Activated T-helper 9 cell treated with anti-CD3 and anti-CD28 coated beads, Interleukin-2, amount 50 U/mL, for 16 hours (primary cell): Measurements from ENCODE around the gene PHKB.
"Not testable (repeated sequence)": the region's sequence is repeated elsewhere in the genome, so short reads cannot be mapped to it uniquely, and the experiment has no call there.

Experiments used
- DNase-seq: peaks from one replicate; pipeline ENCODE4 v3.0.0-alpha.2; 2020; ENCODE audit warnings: low read depth

PHKB gene

DNA sequence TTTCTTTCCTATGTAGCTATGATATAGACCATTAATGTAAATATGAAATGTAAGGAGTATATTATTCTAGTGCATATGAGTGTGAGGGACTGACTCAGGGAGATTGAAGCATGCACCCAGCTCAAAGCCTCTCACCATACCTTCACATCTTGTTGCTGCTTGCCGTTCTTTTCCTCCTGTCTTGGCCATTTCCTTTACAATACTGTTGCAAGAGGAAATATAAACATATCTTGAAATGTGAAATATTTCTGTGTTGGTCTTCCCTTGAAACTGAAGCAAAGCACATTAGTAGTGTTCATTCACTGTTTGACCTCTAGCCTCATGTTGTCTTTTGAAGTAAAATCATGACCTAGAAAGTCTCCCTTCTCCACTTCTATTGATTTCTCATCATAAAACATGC lies 46.6 kb downstream of the PHKB start:
- no peak for DNase-seq

DNA sequence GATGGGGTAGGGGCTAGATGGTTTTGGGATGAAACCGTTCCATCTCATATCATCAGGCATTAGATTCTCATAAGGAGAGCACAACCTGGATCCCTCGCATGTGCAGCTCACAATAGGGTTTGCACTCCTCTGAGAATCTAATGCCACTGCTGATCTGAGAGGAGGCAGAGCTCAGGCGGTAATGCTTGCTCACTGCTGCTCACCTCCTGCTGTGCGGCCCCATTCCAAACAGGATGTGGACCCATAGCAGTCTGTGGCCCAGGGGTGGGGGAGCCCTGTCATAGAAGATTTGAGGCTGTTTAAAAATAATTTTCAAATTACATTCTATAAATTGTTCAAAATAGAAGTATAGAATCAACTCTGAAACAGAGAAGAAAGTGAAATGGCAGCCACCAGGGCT lies 50.8 kb downstream of the PHKB start:
- DNase-seq = no peak

GRCh38 chr16:47519037-47519436 lies 57.9 kb downstream of the PHKB start:
- DNase-seq = no peak

GRCh38 chr16:47519546-47519945 lies 58.4 kb downstream of the PHKB start:
- no peak for DNase-seq

DNA sequence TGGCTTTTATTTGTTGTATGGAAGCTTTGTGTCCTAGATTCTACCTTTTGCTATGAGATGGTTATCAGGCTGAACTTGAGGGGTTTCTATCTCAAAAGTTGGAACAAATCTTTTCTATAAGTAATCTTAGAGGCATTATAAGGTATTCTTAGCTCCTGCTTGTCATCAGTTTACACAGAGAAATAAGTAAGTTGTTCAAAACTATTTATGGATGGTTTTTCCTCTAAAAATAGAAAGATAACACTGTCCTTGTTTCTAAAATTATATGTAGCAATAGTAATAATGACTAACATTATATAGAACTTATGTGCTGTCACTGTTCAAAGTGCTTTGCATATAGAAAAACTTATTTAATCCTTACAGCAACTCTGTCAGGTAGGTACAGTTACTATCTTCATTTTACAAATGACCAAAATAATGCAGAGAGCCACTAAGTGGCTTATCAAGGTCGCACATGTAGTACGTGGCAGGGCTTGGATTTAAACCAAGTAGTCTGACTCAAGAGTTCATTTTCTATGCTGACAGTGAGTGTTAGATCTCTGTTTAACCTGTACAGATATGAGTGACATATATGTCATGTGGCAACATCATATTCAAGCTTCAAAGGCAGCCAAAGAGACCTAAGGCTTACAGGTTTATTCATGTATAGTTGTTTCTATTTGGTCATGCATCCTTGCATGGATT lies 59.0 kb downstream of the PHKB start:
- no peak for DNase-seq

- DNase-seq = no peak
Observed at GRCh38 chr16:47523342-47524006, 62.3 kb downstream of the PHKB start.

DNA sequence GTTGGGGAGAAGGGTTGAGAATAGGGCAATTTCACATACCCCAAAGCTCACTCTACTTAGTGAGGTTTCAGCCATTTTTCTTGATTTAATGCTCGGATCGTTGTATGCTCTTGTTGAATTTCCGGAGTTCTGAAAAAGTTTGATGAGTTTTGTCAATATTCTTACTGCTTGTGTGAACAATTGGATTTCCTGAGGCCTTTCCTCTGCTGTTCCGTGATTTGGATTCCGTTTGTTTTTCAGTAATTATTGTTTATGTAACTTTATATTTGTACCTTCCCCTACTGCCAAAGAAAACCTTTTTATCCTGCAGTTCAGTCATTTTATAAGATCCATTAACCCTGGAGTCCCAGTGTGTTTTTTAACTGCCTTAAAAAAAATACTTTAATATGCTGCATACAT lies 62.9 kb downstream of the PHKB start:
- no peak for DNase-seq

GRCh38 chr16:47528431-47528830 lies 67.3 kb downstream of the PHKB start:
- no peak for DNase-seq

DNA sequence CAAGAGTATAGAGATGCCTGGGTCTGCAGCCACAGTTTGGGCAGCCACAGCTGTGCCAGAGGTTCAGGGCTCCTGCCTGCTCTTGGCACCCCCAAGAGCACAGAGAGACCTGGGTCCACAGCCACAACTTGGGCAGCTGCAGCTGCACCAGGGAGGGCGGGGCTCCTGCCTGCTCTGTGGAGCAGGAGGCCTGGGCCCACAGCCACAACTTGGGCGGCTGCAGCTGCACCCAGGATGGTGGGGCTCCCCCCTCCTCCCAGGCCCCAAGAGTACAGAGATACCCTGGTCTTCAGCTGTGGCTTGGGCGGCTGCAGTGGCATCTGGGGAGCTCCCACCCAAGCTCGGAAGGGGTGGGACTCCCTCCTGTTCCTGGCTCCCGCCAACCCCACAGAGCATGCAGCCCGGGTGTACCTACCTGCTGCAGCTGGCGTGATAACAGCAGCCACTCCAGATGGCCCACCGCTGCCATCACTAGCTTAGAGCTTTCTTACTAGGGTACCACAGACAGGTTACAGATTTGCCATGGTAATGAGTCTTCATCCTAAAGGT lies 72.7 kb downstream of the PHKB start:
- no peak for DNase-seq

DNA sequence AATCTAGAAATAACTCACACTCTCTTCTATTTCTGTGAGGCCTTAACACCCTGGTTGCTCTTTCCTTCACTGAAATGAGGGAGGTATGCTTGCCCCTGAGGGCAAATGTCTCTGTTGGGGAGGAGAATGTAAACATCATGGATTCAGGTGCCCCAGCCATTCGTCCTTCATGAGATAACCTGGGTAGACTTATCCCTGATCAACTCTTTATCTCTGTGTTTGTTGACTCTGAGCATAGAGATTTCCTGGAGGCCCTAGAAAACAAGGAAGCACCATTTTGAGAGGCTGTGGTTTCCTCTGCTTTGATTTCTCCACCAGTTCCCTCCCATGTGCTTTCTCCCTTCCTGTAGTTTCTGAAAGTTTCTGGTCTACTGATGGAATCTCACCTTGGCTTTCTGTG lies 77.3 kb downstream of the PHKB start:
- DNase-seq = no peak

GRCh38 chr16:47539707-47540670 lies 78.9 kb downstream of the PHKB start:
- DNase-seq = not testable (repeated sequence)

- not testable (repeated sequence) for DNase-seq
Observed at GRCh38 chr16:47541135-47541534, 80.0 kb downstream of the PHKB start.

DNA sequence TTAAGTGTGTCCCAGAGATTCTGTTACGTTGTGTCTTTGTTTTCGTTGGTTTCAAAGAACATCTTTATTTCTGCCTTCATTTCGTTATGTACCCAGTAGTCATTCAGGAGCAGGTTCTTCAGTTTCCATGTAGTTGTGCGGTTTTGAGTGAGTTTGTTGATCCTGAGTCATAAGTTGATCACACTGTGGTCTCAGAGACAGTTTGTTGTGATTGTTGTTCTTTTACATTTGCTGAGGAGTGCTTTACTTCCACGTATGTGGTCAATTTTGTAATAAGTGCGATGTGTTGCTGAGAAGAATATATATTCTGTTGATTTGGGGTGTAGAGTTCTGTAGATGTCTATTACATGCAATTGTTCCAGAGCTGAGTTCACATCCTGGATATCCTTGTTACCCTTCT lies 83.1 kb downstream of the PHKB start:
- not testable (repeated sequence) for DNase-seq

- DNase-seq = not testable (repeated sequence)
Observed at GRCh38 chr16:47551185-47551584, 90.1 kb downstream of the PHKB start.

DNA sequence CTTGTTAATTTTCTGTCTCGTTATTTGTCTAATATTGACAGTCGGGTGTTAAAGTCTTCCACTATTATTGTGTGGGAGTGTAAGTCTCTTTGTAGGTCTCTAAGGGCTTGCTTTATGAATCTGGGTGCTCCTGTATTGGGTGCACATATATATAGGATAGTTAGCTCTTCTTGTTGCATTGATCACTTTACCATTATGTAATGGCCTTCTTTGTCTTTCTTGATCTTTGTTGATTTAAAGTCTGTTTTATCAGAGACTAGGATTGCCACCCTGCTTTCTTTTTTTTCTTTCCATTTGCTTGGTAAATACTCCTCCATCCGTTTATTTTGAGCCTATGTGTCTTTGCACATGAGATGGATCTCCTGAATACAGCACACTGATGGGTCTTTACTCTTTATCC lies 90.6 kb downstream of the PHKB start:
- DNase-seq = not testable (repeated sequence)

DNA sequence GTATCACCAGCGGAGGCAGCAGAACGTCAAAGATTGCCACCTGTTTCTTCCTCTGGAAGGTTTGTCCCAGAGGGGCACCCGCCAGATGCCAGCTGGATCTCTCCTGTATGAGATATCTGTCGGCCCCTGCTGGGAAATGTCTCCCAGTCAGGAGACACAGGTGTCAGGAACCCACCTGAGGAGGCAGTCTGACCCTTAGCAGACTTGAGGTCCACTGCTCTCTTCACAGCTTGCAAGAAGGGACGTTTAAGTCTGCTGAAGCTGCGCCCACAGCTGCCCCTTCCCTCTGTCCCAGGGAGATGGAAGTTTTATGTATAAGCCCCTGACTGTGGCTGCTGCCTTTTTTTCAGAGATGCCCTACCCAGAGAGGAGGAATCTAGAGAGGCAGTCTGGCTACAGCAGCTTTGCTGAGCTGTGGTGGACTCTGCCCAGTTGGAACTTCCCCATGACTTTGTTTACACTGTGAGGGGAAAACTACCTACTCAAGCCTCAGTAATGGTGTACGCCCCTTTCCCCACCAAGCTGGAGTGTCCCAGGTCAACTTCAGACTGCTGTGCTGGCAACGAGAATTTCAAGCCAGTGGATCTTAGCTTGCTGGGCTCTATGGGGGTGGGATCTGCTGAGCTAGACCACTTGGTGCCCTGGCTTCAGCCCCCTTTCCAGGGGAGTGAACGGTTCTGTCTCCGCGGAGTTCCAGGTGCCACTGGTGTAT lies 92.9 kb downstream of the PHKB start:
- no peak for DNase-seq

DNA sequence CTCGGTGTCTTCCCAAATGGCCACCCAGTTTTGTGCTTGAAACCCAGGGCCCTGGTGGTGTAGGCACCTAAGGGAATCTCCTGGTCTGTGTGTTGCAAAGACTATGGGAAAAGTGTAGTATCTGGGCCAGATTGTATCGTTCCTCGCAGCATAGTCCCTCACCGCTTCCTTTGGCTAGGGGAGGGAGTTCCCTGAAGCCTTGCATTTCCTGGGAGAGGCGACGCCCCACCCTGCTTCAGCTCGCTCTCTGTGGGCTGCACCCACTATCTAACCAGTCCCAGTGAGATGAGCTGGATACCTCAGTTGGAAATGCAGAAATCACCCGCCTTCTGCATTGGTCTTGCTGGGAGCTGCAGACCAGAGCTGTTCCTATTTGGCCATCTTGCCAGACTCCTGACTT lies 93.5 kb downstream of the PHKB start:
- not testable (repeated sequence) for DNase-seq

DNA sequence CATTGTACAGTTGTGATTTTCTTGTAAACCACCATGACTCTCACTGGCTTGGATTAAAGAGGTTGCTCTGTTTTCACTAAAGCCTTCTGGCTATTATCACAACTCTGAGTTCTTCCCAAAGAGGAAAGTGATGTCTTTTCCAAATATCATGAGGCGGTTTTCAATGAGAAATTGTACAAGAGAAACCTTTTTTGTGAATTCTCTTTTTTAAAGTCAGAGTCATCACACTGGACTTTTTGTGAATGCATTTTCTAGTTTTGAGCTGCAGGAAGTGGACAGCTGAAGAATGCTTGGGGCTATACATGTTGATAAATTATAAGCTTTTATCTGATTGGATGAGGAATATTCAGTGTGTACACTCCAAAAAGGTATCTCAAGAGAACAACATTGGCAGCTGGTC lies 100.2 kb downstream of the PHKB start:
- DNase-seq = no peak

- DNase-seq = no peak
Observed at GRCh38 chr16:47562366-47562765, 101.2 kb downstream of the PHKB start.

DNA sequence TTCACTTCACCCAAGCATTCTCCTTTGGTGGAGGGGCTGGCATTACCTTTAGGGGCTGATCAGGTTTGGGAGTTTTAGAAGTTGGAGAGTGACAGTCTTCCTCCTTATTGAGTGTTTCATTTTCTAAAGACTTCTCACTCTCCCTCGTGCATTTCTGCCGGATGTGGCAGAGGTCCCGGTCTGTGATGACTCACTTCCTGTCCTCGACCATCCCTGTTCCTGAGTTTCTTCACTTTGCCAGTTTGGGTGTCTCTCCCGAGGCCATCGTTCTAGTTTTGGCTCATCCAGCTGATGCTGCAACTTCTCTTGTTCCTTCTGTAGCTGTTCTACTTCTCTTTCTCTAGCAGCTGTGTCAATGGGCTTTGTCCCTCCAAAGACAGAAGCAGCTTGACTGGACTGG lies 104.3 kb downstream of the PHKB start:
- DNase-seq = no peak

DNA sequence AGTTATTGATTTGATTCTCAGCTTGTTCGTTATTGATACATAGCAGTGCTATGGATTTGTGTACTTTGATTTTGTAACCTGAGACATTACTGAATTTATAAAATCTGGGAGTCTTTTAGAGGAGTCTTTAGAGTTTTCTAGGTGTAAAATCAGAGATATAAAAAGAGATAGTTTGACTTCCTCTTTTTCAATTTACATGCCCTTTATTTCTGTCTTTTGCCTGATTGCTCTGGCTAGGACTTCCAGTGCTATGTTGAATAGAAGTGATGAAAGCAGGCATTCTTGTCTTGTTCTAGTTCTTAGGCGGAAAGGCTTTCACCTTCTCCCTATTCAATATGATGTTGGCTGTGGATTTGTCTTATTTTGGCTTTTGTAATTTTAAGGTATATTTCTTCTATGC lies 106.2 kb downstream of the PHKB start:
- DNase-seq = no peak

DNA sequence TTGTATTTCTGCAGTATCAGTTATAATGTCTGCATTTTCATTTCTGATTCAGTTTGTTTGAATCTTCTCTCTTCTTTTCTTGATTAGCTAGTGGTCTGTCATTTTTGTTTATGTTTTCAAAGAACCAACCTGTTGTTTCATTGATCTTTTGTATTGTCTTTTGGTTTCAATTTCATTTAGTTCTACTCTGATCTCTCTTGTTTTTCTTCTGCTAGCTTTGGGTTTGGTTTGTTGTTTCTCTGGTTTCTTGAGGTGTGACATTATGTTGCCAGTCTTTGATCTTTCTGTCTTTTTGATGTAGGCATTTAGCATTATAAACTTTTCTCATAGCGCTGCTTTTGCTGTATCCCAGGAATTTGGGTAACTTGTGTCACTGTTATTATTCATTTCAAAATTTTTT lies 107.2 kb downstream of the PHKB start:
- DNase-seq = no peak
